ENCODE results near the gene C2orf66.

GRCh38 chr2:196792865-196793264, 16.3 kb downstream of the C2orf66 start:
- TF ChIP-seq CTCF (IDR thresholded peaks at IDR 0.05) (no peak), POLR2AphosphoS5 (IDR thresholded peaks at IDR 0.05; ENCODE audit: insufficient read depth in 1 of 2, low read depth in 1 of 2) (no peak)
